Smooth muscle cell of the brain vasculature (primary cell): ENCODE measurements around the gene STXBP5.

Source experiments
- DNase-seq: peaks from one replicate; pipeline ENCODE4 v3.0.0-alpha.2; 2012; ENCODE audit warnings: low read depth, low spot score

Gene STXBP5

DNA sequence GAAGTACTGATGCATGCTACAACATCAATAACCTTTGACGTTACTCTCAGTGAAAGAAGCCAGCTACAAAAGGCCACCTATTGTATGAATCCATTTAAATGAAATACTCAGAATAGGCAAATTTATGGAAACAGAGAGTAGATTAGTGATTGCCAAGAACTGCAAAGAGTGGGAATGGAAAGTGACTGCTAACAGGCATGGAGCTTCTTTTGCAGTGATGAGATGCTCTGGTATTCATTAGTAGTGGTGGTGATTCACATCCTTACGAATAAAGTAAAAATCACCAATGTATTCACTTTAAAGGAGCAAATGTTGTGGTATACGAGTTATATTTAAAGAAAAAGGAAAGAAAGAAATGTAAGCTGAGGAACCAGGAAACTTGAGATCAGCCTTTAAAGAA, 177.5 kb downstream of the STXBP5 start:
- no peak for DNase-seq

DNA sequence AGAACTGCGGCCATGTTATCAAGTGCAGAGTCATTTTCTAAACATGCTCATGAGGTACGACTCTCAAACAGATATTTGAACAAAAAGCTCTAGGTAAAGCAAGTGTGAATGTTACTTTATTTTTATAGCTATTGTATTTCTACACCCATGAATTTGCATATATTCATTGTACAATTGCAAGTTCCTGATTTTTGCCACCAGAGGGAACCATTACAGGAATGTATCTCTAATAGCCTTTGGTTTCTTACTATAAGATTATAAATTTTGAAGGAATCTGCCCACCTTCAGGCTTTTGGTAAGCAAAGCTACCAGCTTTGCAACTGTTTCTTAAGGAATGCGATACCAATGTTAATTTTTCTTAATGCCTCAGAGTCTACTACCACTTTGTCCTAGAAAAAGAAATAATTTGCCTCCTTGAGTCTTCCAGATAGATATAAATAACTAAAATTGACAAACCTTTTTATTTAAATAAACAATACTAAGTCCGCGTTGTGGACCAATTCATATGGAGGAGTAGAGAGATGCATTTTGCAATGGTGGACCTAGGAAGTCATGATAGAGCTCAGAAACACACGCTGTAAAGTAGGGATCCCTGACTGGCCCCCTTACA, 178.8 kb downstream of the STXBP5 start:
- DNase-seq = no peak

DNA sequence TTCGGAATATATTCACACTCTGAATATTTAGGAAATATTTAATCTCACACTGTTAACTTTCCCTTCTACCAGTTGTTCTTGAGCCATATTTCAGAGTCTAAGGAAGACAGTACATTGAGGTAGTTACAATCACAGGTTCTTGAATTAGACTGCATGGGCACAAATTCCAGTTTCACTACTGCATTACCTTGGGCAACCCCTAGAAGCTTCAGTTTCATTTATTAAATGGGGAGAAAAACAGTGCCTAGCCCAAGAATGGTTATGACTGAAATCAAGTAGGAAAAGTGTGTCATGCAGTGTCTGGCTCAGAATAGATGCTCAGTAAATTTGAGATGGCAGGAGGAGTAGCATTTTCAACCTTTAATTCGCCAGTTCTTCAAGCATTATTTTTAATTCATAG, 179.8 kb downstream of the STXBP5 start:
- DNase-seq = no peak

DNA sequence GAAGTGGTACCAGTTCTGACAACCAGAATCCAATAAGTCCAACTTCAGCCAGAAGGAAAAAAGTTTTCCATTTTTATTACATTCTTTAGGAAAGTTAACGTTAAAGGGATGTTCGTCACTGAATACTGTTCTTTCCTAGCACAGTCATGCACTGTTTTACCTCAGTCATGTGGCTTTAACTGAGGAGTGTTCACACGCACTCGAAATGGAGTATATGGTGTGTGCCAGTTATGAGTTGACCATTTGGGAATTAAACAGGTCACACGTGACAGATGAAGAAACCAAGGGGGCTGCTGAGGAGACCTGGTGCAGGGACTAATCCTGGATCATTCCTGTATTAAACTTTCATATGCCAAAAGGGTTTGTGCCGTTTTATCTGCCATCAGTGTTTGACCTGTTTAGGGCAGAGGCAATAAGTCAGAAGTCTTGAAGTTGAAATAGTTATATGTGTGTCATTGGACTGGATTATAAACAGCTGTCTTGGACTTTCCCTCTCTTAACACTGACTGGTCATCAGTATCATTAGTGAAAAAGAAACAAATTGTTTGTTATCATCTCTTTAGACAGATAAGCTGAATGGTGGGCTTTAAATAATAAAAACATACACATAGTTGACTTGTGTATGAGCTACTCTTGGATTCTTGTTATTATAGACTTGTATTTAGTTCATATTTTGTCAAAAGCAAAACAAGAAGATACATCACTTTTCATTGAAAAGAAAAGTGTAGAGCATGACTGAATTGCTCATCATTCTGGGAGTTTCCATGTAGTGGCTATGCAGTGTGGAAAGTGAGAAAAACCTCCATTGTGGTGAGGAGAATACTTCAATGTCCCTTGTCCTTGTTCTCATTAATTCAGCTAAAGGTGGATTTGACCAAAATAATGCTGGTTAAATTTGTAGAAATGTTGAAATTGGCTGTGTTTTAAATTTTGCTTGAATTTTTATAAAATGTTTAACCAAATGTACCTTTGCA, 180.8 kb downstream of the STXBP5 start:
- no peak for DNase-seq

DNA sequence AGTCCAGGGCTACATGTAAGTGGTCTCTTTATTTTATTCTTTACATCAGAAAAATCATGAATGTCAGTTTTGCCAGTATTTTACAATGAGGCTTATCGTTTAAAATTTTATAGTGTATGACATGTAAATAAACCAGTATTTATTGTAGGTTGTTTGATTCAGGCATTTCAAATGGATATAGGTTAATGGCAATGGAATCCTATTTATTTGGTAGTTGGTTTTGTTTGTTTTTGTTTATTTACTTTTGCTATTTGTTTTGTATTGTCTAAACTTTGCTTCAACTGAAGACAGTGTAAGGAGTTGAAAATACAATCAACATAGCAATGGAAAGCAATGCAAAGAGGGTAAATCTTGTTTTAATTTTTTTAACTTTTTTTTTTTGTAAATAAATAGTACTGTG, 185.2 kb downstream of the STXBP5 start:
- no peak for DNase-seq

DNA sequence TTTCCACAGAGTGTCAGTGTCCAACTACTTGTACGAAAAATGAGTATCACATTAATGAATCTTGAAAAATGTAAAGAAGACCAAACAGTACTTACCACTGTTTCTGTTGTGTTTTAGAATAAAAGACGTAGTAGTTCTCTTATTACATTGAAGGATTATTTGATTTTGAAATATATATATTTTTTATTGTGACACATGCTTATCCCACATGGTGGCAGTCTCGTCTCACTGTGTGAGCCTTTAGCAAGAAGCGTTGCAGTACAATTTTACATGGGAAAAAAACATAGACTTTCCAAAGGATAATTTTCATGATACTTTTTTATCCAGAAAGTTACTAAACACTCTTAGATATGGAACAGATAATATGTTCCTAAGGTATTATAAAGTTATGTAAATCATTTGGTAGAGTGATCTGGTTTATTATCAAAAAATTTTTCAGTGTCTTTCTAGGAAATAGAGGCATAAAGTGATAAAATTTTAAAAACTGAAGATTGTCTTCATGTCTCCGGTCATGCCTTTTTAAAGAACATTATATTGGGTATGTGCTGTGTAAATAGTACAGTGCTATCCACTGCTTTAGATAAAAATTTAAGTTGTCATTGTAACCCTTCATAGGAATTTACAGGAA, 186.8 kb downstream of the STXBP5 start:
- DNase-seq = no peak

DNA sequence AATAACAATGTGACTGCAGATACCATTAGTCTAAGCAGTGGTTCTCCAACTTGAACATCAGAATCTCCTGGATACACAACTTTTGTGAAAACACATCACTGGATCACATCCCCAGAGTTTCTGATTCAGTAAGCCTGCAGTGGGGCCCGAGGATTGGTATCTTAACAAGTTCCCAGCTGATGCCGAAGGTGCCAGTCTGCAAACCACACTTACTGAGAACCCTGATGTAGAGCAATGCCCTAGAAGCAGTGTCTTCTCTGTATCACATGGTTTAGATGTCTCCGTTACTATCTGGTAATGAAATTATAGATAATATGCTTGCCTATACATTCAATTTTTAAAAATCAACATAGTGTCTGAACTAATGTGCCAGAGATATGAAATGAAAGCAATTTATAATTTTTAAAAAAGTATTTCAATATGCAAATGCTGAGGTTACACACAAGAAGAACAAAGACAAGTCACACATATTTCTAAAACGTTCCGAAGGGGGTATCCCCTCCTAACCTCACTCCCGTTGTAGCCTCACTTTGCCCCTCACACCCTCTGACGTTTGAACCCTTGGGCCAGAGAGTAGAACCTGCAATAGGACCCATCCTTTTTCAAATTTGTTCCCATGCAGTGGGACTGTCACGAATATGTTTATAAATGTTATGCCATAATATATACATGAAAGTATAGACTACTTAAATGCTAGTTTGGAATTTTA, 188.9 kb downstream of the STXBP5 start:
- DNase-seq = no peak

DNA sequence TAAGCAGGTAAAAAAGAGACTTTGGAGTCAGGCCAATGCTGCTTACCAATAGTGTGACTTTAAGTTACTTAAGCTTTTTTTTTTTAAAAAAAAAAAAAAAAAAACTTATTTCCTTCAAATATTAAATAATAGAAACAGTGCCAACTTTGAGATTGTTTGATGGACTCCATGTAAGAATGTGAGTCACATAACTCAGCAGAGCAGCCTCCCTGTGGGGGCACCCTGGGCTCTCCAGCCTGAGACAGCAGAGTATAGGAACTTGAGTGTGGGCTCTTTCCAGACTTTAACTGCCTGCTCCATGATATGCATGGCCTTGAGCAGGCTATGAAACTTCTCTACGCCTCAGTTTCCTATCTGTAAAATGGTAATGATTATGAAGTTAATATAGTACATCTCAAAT, 190.9 kb downstream of the STXBP5 start:
- no peak for DNase-seq

DNA sequence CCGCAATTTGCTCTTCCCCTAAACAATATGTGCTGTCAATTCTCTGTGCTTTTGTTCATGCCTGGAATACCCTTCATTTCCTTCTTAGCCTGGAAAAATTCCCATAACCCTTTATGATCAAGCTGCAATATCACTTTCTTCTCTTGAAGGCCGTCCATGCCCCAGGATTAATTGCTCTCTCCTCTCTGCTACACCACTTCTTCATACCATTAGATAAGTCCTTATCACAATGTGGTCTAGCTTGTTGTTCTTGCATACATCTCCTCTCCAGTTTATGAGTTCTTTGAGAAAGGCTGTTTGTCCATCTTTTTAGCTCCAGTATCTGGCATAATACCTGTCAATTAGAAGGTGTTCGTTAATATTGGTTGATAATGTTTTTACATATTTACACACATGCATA, 193.1 kb downstream of the STXBP5 start:
- no peak for DNase-seq

DNA sequence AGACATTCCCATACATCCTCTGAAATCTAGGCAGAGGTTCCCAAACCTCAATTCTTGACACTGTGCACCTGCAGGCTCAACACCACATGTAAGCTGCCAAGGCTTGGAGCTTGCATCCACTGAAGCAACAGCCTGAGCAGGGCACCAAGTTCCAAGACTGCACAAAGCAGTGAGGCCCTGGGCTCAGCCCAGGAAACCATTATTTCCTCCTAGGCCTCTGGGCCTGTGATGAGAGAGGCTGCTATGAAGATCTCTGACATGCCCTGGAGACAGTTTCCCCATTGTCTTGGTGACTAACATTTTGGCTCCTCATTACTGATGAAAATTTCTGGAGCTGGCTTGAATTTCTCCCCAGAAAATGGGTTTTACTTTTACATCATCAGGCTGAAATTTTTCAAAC, 196.8 kb downstream of the STXBP5 start:
- no peak for DNase-seq

DNA sequence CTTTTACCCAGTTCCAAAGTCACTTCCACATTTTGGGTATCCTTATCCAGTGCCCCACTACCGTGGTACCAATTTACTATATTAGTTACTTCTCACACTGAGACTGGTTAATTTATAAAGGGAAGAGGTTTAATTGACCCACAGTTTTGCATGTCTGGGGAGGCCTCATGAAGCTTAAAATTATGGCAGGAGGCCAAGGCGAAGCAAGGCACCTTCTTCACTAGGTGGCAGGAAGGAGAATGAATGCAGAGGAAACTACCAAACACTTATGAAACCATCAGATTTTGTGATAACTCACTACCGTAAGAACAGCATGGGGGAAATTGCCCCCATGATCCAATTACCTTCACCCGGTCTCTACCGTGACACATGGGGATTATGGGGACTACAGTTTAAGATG, 197.6 kb downstream of the STXBP5 start:
- no peak for DNase-seq

DNA sequence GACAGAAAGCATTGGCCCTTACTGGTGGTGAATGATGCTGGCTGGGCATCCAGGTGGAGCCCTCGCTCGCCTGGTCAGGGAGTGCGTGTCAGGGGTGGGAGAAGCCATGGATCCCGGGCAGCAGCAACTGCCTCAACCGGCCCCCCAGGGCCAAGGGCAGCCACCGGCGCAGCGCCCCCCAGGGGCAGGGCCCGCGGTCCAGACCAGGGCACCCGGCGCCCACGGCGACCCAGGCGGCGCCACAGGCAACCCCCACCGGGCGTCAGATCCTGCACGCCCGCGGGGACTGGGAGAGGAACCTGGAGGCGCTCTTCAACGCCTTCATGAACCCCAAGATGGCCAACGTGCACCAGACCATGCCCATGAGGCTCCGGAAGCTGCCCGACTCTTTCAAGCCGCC, 202.6 kb downstream of the STXBP5 start:
- DNase-seq = no peak

DNA sequence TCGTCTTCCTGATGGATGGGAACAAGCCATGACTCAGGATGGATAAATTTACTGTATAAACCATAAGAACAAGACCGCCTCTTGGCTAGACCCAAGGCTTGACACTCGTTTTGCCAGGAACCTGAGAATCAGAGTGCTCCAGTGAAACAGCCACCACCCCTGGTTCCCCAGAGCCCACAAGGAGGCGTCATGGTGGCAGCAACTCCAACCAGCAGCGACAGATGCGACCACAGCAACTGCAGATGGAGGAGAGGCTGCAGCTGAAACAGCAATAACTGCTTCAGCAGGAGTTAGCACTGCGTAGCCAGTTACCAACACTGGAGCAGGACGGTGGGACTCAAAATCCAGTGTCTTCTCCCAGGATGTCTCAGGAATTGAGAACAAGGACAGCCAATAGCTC, 203.4 kb downstream of the STXBP5 start:
- DNase-seq = no peak

DNA sequence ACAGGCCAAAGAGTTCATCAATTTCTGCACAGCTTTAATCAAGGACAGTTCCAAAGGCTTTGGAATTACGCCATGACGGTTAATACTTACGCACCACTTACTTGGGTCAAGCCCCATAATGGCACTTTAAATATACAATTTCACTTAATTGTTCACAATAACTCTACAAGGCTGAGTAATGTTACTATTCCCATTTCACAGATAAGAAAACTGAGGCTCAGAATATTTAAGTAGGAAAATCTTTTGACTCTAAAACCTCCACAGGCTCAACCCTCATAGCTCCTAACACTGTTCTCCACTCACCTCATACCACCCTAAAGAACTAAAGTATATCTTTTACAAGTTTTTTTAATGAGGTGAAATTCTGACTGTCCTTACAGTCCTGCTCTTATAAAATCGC, 212.4 kb downstream of the STXBP5 start:
- DNase-seq = no peak

DNA sequence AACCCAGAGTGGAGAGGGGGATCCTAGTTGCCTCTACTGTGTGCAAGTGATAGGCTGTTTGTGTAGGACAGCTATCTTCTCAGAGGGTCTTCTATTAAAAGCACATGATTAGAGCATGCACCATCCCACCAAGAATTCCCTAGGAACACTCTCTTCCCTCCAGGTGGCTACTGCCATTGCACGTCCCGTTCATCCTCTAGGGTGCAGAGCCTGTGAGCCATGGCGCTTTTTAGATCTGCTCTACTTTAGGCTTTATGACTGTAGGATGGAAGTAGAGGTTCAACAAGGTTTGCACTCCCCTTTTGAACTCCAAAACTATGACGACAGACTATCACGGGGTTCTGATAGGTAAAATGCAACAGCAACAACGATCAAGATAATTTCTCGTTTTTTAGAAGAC, 213.7 kb downstream of the STXBP5 start:
- DNase-seq = no peak

DNA sequence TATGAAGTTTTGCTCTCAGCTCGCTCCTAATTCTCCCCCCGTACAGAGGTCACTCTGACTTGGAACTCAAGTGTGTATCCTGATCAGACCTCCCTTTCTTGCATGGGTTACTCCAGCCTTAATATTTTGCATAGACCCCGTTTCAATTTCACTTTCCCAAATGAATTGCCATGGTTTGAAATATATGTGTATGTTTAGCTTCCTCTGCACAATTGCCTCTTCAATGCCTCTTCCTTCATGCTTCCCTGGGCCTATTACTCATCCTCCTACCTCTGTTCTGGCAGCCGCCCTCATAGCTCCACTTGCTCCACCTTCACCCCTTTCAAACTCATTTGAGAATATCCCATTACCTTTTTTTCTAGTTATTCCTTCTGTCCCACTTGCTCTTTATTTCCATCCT, 214.3 kb downstream of the STXBP5 start:
- DNase-seq = no peak

DNA sequence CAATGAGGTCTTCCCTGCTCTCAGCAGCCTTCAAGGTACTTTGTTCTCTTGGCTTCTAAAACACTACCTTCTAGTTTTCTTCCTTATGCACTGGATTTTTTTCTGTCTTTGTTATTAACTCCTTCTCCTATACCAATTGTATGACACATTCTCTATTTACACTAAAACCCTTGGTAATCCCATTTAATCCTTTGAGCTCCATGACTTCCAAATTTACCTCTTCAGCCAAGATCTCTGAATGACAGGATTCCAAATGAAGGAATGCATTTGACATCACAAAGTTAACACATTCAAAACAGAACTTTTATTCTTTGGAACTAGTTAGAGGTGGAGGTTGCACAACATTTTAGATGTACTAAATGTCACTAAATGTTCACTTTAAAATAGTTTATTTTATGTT, 217.7 kb downstream of the STXBP5 start:
- no peak for DNase-seq

DNA sequence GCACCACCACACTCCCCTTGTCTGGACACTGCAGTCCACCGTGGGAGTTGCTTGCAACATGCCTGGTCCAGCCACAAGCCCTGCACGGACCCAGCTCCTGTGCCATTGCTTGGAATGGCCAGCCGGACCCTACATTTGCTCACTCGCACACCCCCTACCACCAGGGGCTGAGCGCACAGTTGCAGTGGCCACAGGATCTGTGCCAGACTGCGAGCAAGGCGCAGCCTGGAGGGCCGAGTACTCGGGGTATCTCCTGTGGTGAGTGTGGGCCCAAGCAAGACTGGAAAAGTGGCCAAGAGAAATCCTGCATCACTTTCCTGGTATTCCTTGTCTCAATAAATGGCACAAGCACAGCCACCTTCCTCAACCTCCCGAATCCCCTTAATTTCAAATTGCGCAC, 218.9 kb downstream of the STXBP5 start:
- no peak for DNase-seq

DNA sequence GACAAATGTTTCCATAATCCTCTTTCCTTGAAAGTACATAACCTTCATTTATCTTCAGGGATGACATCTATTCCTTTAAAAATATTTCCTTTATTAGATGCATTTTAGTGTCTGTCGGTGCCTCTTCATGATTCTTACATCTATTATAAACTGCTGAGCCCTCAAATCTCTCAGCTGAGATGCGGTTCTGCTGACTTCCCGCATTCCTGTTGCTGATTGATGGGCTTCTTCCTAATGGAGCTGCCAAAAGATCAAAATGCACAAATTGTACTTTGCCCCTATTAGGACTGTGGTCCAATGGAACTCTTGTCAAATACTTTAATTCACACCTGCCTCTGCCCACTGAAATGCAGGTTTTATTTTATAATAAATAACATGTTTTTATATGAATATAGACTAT, 225.6 kb downstream of the STXBP5 start:
- DNase-seq = no peak

DNA sequence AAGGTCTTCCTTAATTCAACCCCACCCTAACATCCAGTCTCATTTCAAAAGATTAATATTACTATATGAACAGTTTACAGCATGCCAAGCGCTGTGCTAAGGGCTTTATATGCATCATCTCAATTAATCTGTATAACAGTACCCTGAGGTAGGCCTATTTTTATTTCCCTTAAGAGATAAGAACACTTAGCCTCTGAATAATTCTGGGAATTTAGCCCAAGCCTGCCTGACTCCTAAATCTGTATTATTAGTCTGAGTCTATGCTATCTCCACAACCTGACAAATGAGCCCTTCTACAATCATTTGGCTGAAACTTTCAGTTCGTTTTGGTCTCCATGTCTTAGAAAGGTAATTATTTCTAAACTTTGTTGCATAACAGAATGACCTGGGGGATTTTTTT, 226.6 kb downstream of the STXBP5 start:
- no peak for DNase-seq

DNA sequence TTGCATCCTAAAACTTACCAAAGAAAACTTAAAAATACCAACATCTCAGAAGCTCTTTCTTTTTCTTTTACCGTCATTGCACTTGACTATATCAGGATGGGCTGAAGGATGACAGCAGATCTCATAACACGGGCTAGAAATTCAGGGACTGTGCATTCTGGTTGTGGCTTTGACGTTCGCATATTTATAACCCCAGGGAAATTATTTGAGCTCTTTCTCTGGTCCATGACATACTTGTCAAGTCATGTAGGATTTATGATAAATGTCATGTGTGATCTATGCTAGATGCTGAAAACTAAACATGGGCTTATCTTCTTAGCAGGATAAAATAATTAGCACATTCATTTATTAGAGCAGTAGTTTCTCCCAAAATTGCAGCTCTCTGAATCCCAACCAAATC, 229.9 kb downstream of the STXBP5 start:
- DNase-seq = no peak

DNA sequence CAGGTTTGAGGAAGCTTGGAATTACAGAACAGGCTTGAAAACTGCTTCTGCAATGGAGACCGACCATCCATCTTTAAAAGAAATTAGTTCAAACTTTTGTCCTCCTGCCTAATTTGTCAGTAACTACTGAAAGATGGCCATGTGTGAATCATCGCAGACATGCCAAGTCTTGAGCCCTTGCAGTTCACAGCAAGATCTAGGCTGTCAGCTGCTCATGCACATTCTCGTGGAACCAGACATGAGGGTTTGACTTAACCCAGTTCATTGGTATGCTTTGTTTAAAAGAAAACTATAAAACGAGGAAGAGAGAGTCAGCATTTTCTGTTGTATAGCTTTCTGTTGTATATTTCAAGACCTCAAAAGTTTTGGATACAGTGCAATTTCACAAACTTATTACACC, 230.3 kb downstream of the STXBP5 start:
- no peak for DNase-seq
